Heart right ventricle (tissue), 16 donors: ENCODE data around the gene RIN1. TPM values are rescaled to one million over a fixed set of nuclear protein-coding genes. Genes with fewer than 3 reads are reported as not detected.

Source experiments
- ATAC-seq, 8 donors: fragments of 200-7000 bp; cut with Tn5 transposase; one replicate each; pipeline ENCODE4 v1.9.1; 2020; ENCODE audit warnings: mild to moderate bottlenecking in 8 of 8, moderate library complexity in 8 of 8, moderate number of reproducible peaks in 1 of 8
- DNase-seq, 2 donors: peaks; one replicate each; pipeline ENCODE4 v3.0.0-alpha.2; 2020
- H3K27ac ChIP-seq, 10 donors: fragments of 200-600 bp; sonication (generic) in 2 of 10; one replicate each; pipeline versions ENCODE4 v1.5.0 to v1.8.0; 2020 to 2022; ENCODE audit warnings: mild to moderate bottlenecking in 3 of 10
- H3K27me3 ChIP-seq, 7 donors: fragments of 200-600 bp; one replicate each; pipeline ENCODE4 v1.8.0; 2021 to 2022; ENCODE audit warnings: mild to moderate bottlenecking in 2 of 7
- H3K36me3 ChIP-seq, 9 donors: fragments of 200-600 bp; sonication (generic) in 1 of 9; one replicate each; pipeline versions ENCODE4 v1.5.0 to v1.8.0; 2020 to 2022; ENCODE audit warnings: mild to moderate bottlenecking in 2 of 9
- H3K4me1 ChIP-seq, 9 donors: fragments of 200-600 bp; sonication (generic) in 1 of 9; one replicate each; pipeline versions ENCODE4 v1.5.0 to v1.8.0; 2020 to 2022; ENCODE audit warnings: mild to moderate bottlenecking in 4 of 9
- H3K4me3 ChIP-seq, 10 donors: fragments of 200-600 bp; sonication (generic) in 2 of 10; one replicate each; pipeline versions ENCODE4 v1.5.0 to v1.8.0; 2020 to 2022; ENCODE audit warnings: mild to moderate bottlenecking in 7 of 10, moderate library complexity in 2 of 10
- H3K9me3 ChIP-seq, 11 donors: fragments of 200-600 bp in 10 of 11; sonication (generic) in 2 of 11; one replicate each; pipeline versions ENCODE4 v1.5.0 to v1.8.0; 2013 to 2022; ENCODE audit warnings: mild to moderate bottlenecking in 2 of 11, control low read depth in 1 of 11, moderate library complexity in 1 of 11
- WGBS, 2 donors: extraction: QIAGEN DNeasy Blood & Tissue Kit; methylation state at CpG; one replicate each; pipeline ENCODE4 v1.1.7; 2013; ENCODE audit warnings: inconsistent platforms in 1 of 2; 5-methylcytosine and 5-hydroxymethylcytosine counted together
- intact Hi-C, 10 donors: fragments of 100-400 bp; cut with DNase I; formaldehyde crosslinking; loops; one replicate each; pipeline versions ENCODE4 v1.11.1 to v1.14.2; 2022
- polyA plus RNA-seq, 2 donors: library from polyadenylated mRNA; stranded (reverse); fragments of 200-250 nt; gene quantifications; one replicate each; pipeline ENCODE4 v1.2.3, GENCODE V29; 2013
- total RNA-seq, 10 donors: library from RNA; stranded (reverse); fragmentation: NEBNext Ultra II Directional in 3 of 10; extraction: Animal tissue kit (Norgen Biotek cat#: 25700) in 3 of 10; gene quantifications; one replicate each; pipeline versions ENCODE4 v1.2.1 to v1.2.4, GENCODE V29; 2021 to 2023
- TF ChIP-seq, protein P1 (sequence below), 9 donors: fragments of 200-600 bp; sonication (generic) in 2 of 9; IDR thresholded peaks; one replicate each; pipeline versions ENCODE4 v1.5.0 to v1.8.0; 2021 to 2022; ENCODE audit warnings: antibody characterized with exemption in 9 of 9, mild to moderate bottlenecking in 5 of 9, moderate library complexity in 1 of 9
- donor health status: Arrhythmogenic right ventricular cardiomyopathy.
- donor health status: ischemic (EF 13 %, LVEDD 7.1; RV severe dilation, severe dysfunction).
- donor health status: healthy with polysubstance abuse.
- donor health status: DM: no; HTN: yes; CAD: no.
- donor health status: DM: no; HTN: no; CAD: no.
- donor health status: ischemic (EF 25% LVEDD 6.9; RV normal size, moderate dysfunction).
- donor health status: ischemic (EF 25% LVEDD 5.7; RV mildly dilated, moderate dysfunction).
- donor health status: healthy.
- donor health status: DM: yes; HTN: yes; CAD: no.
- donor health status: Ischemic cardiomyopathy.
- donor health status: ischemic (EF 35%, LVEDD 5.7; RV mildly dilated, moderate dysfunction).
- donor health status: nonischemic (EF 11% LVEDD 7.7; RV severe dilation, severe dysfunction).
- donor health status: DM: yes; HTN: yes; CAD: no.
- donor health status: PGD.
- donor health status: ischemic (EF 29% LVEDD 5.4; RV normal size, mild dysfunction).
- donor health status: nonischemic (EF 23%, LVEDD 6.1; RV moderate dilation, normal function).

Gene RIN1
- total and polyA plus RNA-seq, 12 donors = 0.81 to 10.8 (median 1.9) TPM

DNA sequence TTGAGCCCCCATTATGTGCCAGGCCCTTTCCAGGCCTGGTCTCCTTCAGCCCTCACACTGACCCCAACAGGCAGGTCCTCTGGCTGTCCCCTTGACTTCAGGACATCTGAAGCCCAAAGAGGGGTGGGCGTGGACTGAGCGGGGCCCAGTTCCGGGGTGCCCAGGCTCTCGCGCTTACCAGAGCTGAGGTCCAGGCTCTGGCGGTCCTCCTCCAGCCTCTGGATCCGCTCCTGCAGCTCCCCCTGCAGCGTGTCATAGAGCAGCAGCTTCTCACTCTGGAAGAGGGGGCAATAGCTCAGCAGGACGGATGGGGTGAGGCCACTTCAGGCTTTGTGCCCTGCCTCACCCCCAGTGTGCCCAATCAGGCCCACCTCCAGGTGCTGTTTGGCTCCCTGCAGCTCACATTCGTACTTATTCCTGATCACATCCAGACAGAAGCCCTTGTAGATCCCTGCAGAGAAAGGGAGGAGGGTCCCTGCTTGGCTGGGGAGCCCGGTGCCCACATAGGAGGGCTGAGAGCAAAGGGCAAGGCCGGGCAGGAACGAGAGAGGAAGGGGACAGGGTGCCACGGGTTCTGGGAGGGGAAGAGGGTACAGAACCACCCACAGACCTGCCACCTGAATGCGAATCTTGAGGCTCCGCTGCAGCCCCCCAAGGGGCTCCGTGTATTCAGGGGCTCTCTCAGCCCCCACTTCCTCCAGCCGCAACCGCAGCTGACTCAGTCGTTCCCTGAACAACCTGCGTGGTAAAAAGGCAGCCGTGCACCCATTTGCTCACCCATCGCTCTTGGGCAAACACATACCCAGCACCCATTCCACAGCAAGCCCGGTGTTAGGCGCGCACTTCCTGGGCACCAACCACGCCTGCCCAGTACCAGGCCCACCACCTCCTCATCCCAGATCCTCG lies 4.6 kb upstream of the RIN1 start:
- peaks cover 13 to 41% (median 35%) of the 10 kb centered on the region in 9 donors for H3K4me1 ChIP-seq
- no peaks in the 10 kb centered on the region for H3K27me3 ChIP-seq
- WGBS, 2 donors = 92 to 94% methylated on average over 28 of the region's 28 CpGs
- intact Hi-C loops = loop anchor here in 1 of 10 donors (5.0 kb wide), 1 partner anchor 34 kb away; no protein-coding TSS in a partner anchor
- TF ChIP-seq, protein P1, sequence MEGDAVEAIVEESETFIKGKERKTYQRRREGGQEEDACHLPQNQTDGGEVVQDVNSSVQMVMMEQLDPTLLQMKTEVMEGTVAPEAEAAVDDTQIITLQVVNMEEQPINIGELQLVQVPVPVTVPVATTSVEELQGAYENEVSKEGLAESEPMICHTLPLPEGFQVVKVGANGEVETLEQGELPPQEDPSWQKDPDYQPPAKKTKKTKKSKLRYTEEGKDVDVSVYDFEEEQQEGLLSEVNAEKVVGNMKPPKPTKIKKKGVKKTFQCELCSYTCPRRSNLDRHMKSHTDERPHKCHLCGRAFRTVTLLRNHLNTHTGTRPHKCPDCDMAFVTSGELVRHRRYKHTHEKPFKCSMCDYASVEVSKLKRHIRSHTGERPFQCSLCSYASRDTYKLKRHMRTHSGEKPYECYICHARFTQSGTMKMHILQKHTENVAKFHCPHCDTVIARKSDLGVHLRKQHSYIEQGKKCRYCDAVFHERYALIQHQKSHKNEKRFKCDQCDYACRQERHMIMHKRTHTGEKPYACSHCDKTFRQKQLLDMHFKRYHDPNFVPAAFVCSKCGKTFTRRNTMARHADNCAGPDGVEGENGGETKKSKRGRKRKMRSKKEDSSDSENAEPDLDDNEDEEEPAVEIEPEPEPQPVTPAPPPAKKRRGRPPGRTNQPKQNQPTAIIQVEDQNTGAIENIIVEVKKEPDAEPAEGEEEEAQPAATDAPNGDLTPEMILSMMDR (IDR thresholded peaks at IDR 0.05) = no peak
- peaks cover 2 to 63% (median 31%) of the 10 kb centered on the region in 9 donors for H3K36me3 ChIP-seq
- H3K4me3 ChIP-seq = no peak overlapping the region
- no peak for ATAC-seq
- no peaks in the 10 kb centered on the region for H3K9me3 ChIP-seq
- H3K27ac ChIP-seq = no peak overlapping the region
- DNase-seq = no peak

DNA sequence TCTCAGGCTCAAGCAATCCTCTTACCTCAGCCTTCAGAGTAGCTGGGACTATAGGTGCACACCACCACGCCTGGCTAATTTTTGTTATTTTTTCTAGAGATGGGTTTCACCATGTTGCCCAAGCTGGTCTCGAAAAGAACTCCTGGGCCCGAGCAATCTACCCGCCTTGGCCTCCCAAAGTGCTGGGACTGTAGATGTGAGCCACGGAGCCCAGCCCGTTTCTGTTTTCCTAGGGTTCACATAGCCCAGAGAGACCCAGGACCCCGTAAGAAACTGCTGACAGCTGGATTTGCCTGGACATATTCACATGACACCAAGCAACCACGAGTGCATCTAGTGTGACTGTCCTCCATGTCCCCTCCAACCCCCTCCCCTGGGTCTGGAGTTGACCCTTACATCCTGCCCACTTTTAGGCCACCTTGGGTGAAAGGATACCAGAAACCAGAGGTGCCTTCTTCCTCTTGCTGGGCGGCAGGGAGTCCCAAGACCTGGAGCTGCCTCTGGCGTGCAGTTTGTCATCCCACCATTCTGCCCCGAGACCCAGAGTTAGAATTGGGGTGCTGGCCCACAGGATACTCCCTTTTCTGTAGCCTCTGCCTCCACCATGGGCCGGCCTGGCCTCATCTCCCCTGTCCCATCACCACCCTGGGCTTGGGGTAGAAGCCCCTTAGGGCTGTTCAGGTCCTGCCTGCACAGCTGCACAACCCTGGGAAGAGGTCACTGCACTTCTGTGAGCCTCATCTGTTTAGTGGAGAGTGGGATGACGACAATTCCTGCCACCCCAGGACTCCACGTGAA lies 3.7 kb upstream of the RIN1 start:
- 80 to 82% methylated on average over 14 of the region's 14 CpGs for WGBS, 2 donors
- no peak for DNase-seq
- TF ChIP-seq, protein P1 (IDR thresholded peaks at IDR 0.05) = no peak

DNA sequence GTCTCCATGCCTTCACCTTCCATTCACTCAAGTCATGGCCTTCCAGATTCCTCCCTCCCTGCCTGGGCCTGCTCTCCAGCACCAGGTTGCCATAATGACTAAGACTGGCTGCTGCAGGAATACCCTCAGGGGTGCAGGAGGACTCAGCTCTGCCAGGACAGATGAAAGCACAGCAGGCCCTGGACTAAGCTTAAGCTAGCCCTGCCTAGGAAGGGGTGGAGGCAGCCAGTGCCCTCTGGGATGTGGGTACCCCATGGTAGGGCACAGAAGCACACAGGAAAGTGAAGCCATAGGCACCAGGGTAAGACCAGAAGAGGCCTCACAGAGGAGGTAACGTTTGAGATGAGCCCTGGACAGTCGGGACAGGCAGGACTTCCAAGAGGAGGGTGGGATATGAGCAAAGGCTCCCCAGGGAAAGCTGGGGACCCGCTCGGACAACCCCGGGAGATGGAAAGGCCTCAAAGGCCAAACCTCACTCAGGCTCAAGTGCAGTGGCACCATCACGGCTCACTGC lies 3.0 kb upstream of the RIN1 start:
- DNase-seq = no peak

More for the DNA sequence above, 3.7 kb upstream of the RIN1 start:
- no peak overlapping the region for H3K27ac ChIP-seq
- intact Hi-C loops = loop anchor here in 1 of 10 donors (5.0 kb wide), 1 partner anchor 33 kb away; no protein-coding TSS in a partner anchor
- peaks cover 2 to 63% (median 31%) of the 10 kb centered on the region in 9 donors for H3K36me3 ChIP-seq
- H3K27me3 ChIP-seq = no peaks in the 10 kb centered on the region
- H3K4me3 ChIP-seq = no peak overlapping the region
- peaks cover 15 to 43% (median 37%) of the 10 kb centered on the region in 9 donors for H3K4me1 ChIP-seq
- no peaks in the 10 kb centered on the region for H3K9me3 ChIP-seq
- ATAC-seq = no peak

More for the DNA sequence above, 3.0 kb upstream of the RIN1 start:
- 81 to 87% methylated on average over 6 of the region's 6 CpGs for WGBS, 2 donors
- Histone ChIP-seq H3K27me3 (no peaks in the 10 kb centered on the region), H3K36me3 (peaks cover 2 to 66% (median 31%) of the 10 kb centered on the region in 9 donors), H3K9me3 (no peaks in the 10 kb centered on the region), H3K27ac (no peak overlapping the region), H3K4me1 (peaks cover 15 to 42% (median 37%) of the 10 kb centered on the region in 9 donors), H3K4me3 (no peak overlapping the region)
- TF ChIP-seq, protein P1 (IDR thresholded peaks at IDR 0.05) = no peak
- ATAC-seq = no peak
- intact Hi-C loops = no loop called here
